ENCODE measurements around the gene NEURL3. TPM values are rescaled to one million over a fixed set of nuclear protein-coding genes. Genes with fewer than 3 reads are reported as not detected.
A peak's percentile ranks its signal among the peaks of the same experiment; 100 is the strongest.

Gene NEURL3
- total and polyA plus RNA-seq, 2 of the 8 experiments (the other 6 are each of a cell fraction or from before 2014, with no cell fraction given): not detected

- Histone ChIP-seq H3K14ac (ENCODE audit: insufficient read length) (no peak overlapping the region), H3K36me3 (ENCODE audit: control insufficient read depth in 2 of 4, insufficient read depth in 4 of 4, low read length in 3 of 4) (no peaks in the 10 kb centered on the region), H2BK12ac (ENCODE audit: low read depth, low read length) (peak overlapping the region; percentile 3; the same call in 1 of the 2 replicates), H3K4me3 (ENCODE audit: extremely low read depth in 1 of 4, insufficient read depth in 2 of 4, low read depth in 3 of 4, low read length in 4 of 4) (no peak overlapping the region), H3K27me3 (replicated peaks in 1 of 4; ENCODE audit: control insufficient read depth in 3 of 4, extremely low read depth in 1 of 4, insufficient read depth in 3 of 4, low read length in 3 of 4) (peaks cover 0 to 2% (median 0%) of the 10 kb centered on the region in 4 experiments; a peak in 3 of 7 replicates), H3K4me2 (ENCODE audit: insufficient read depth in 1 of 2, low read depth in 2 of 2, low read length in 2 of 2) (no peak overlapping the region), H4K8ac (ENCODE audit: extremely low read depth, insufficient read depth, low read length) (no peak overlapping the region; the same call in 1 of the 2 replicates), H3K9ac (replicated peaks in 1 of 4; ENCODE audit: extremely low read depth in 1 of 4, low read depth in 3 of 4, low read length in 3 of 4) (no peak overlapping the region), H3K79me2 (ENCODE audit: control insufficient read depth in 1 of 2, insufficient read depth in 2 of 2, low read length in 2 of 2) (no peaks in the 10 kb centered on the region), H2AK5ac (ENCODE audit: low read depth, low read length) (no peak overlapping the region), H2BK120ac (replicated peaks; ENCODE audit: low read depth, low read length) (no peak overlapping the region), H4K20me1 (replicated peaks in 1 of 2; ENCODE audit: control insufficient read depth in 1 of 2, insufficient read depth in 2 of 2, low read length in 2 of 2) (peaks cover 0 to 2% of the 10 kb centered on the region in 2 experiments), H2BK20ac (ENCODE audit: low read length) (no peak overlapping the region), H3K23me2 (ENCODE audit: low read depth, low read length) (no peaks in the 10 kb centered on the region), H4K5ac (ENCODE audit: insufficient read length, low read depth, low read length) (no peak overlapping the region), H3K27ac (ENCODE audit: low read depth, low read length) (no peak overlapping the region), H3K79me1 (ENCODE audit: low read depth, low read length) (no peaks in the 10 kb centered on the region), H4K91ac (replicated peaks; ENCODE audit: insufficient read length, low read length) (no peak overlapping the region), H3K4ac (replicated peaks; ENCODE audit: insufficient read length, low read depth, low read length) (no peak overlapping the region), H3K18ac (ENCODE audit: extremely low read depth, low read length) (no peak overlapping the region), H3K4me1 (replicated peaks in 1 of 4; ENCODE audit: control insufficient read depth in 3 of 4, insufficient read depth in 4 of 4, low read length in 3 of 4) (peaks cover 0 to 14% (median 4%) of the 10 kb centered on the region in 4 experiments; a peak in 4 of 7 replicates), H2BK5ac (ENCODE audit: low read depth, low read length) (no peak overlapping the region), H2BK15ac (ENCODE audit: low read length) (no peak overlapping the region), H3K9me3 (ENCODE audit: insufficient read depth in 2 of 2, low read depth in 1 of 2, low read length in 1 of 2) (no peaks in the 10 kb centered on the region), H2AFZ (ENCODE audit: low read length) (no peak overlapping the region), H3K56ac (replicated peaks; ENCODE audit: insufficient read length, low read depth, low read length) (no peak overlapping the region), H3K23ac (ENCODE audit: insufficient read length) (no peak overlapping the region)
- WGBS, 2 experiments (ENCODE audit: extremely low coverage in 1 of 2, insufficient coverage in 1 of 2, insufficient read length in 1 of 2, insufficient replicate concordance in 2 of 2, low coverage in 1 of 2, low lambda C conversion rate in 2 of 2, missing lambda C conversion rate in 1 of 2): 91% methylated on average over 12 of the region's 16 CpGs; no CpG with 5 or more reads in 1 of the 2 experiments
- CTCF ChIA-PET (ENCODE audit: partially characterized antibody): interaction anchor here (0.8 to 13.1 kb wide), 29 partner anchors 8 to 268 kb away, joined by 3 to 361 read pairs (median 4); partner anchors contain the start of genes ARID5A and KANSL3
- POLR2A ChIA-PET (ENCODE audit: partially characterized antibody): interaction anchor here (0.6 to 1.0 kb wide), 2 partner anchors 27 to 102 kb away, joined by 3 read pairs; no protein-coding TSS in a partner anchor
- DNase-seq (ENCODE audit: low read depth in 1 of 2, low spot score in 2 of 2) (no peak), FAIRE-seq (no peak)
- no peak for TF ChIP-seq HDAC6 (IDR thresholded peaks at IDR 0.05; ENCODE audit: low read depth, low read length)
- no peak for TF ChIP-seq CHD2 (IDR thresholded peaks at IDR 0.05; ENCODE audit: low read length)
- no peak for TF ChIP-seq ZNF274 (IDR thresholded peaks at IDR 0.05; ENCODE audit: borderline replicate concordance, extremely low read depth, low read length)
- no peak for TF ChIP-seq RXRA (IDR thresholded peaks at IDR 0.05; ENCODE audit: insufficient read depth, low read depth, low read length)
- TF ChIP-seq POU5F1 (IDR thresholded peaks at IDR 0.05; ENCODE audit: low read depth, low read length): no peak
- no peak for TF ChIP-seq HDAC2 (IDR thresholded peaks at IDR 0.05; ENCODE audit: borderline replicate concordance in 1 of 2, low read depth in 2 of 2, low read length in 2 of 2)
- no peak for TF ChIP-seq KDM5A (IDR thresholded peaks at IDR 0.05; ENCODE audit: low read length)
- TF ChIP-seq SAP30 (IDR thresholded peaks at IDR 0.05; ENCODE audit: insufficient read depth, insufficient replicate concordance, low read length): no peak
- TF ChIP-seq BACH1 (IDR thresholded peaks at IDR 0.05; ENCODE audit: low read length): no peak
- no peak for TF ChIP-seq SP2 (IDR thresholded peaks at IDR 0.05; ENCODE audit: low read length)
- TF ChIP-seq RNF2 (IDR thresholded peaks at IDR 0.05; ENCODE audit: borderline replicate concordance, low read depth, low read length, missing control alignments, poor library complexity, severe bottlenecking): no peak
- no peak for TF ChIP-seq NRF1 (IDR thresholded peaks at IDR 0.05; ENCODE audit: low read depth, low read length)
Observed at GRCh38 chr2:96553176-96553956, 48.2 kb upstream of the NEURL3 start.

Data from H1 (cell line).